ENCODE data around the gene UBASH3A.

The UBASH3A gene

GRCh38 chr21:42413093-42413492 is 9.4 kb downstream of the UBASH3A start:
- DNase-seq: no peak

DNA sequence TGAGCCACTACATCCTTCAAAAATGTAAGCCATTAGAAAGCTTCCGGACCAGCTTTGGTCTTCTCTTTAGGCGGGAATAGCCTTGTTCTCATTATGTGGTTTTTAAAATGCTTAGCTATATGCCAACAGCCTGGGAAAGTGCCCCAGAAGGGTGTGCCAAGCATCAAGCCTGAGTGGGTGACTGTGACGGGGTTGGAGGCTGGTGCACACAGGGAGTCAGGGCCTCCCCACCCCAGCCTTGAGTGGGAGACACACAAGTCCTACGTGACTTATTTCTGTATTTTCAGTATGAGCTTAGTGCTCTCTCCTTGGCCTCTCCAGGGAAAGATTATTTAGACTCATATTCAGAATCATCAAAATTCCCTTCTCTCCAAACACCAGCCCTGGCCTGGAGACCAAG is 9.8 kb downstream of the UBASH3A start:
- DNase-seq: no peak

GRCh38 chr21:42414066-42414465 is 10.4 kb downstream of the UBASH3A start:
- DNase-seq: no peak

GRCh38 chr21:42414553-42414927 is 10.8 kb downstream of the UBASH3A start:
- DNase-seq: no peak

DNA sequence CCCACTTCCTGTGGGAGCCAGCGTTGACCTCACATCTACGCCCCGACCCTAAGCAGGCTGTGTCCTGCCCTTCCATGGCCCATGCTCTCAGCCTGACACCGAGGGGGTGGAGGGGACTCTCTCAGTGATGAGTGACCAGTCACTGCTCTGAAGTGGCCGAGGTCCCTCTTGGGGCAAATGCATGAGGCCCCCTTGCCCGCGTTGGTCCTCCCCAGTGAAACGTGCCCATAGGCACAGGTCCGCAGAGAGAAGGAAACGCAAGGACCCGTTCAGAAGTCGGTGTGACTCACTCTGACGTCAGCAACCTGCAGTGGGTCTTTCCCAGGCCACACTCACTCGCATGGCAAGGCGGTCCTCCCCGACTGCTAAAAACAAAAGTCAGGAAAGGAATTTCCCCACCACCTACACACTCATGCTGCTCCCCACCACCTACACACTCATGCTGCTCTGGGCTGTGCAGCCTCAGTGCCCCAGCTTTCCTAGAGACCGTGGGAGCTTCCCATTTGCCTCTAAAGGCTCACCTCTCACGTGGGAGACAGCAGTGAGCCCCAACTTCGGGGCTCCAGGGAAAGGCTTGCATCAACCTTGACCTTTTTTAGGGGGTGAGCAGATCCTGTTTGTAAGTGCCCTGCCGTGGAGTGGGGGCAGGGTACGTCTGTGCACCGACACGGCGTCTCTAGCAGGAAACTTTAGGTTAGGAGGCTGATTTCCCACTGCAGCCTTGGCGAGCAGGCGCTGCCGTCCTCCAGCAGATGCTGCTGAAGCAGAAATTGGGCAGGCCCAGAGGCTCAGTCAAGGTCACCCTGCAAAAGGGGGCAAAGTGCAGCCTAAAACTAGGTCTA is 11.4 kb downstream of the UBASH3A start:
- no peak for DNase-seq

GRCh38 chr21:42417533-42417932 is 13.8 kb downstream of the UBASH3A start:
- no peak for DNase-seq

GRCh38 chr21:42418886-42419285 is 15.2 kb downstream of the UBASH3A start:
- no peak for DNase-seq

- DNase-seq: no peak
Observed at GRCh38 chr21:42419845-42420244, 16.1 kb downstream of the UBASH3A start.

DNA sequence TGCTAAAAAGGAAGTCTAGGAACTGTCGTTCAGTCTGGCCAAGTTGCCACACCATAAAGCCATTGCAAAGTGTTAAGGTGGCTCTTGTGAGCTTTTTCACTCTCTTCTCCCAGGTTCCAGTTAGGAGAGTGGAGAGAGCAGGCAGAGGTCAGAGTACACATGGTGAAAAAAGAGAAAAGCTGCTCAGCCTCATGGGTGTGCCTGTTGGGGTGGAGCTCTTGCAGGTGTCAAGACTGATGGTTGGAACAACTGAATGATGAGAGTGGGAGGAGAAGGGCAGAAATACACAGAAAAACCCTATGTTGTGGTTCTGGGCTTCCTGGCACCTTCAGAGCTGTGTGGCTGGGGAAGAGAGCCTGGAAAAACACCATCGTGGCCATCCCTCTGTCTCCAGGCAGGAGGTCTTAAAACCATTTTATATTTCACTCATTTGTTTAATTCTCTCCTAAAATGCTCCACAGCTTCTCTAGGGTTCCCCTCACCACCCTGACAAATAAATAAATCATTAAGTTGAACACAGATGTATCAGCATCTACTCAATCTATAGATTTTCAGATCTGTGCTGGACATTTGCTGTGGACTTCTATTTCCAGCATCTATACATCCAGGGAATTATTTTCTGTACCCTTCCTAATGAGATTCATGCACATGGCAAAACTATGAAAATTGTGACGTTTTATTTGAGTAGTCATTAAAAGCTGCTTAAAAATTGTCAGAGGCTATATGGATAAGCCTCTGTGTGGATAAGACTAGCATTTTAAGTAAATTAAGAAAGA is 17.5 kb downstream of the UBASH3A start:
- DNase-seq: no peak

DNA sequence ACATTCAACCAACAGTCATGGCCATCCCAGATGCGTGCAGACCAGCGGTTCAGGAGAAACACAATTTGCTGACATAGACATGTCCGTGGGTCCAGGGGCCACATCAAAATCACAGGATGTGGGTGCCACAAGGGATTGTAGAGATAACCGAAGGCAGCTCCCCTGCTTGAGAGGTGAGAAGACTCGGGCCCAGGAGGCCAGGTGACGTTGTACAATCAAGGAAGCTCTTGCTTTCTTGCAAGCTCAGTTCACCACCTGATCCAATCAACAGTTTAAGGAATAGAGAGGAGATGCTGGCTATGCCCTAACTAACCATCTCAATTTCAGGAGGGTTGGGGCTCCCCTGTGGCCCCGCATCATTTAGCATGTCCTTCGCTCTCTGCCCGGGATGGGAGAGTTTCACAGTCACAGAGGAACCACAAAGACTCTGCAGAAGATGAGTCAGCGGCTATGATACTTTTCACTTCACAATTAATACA is 19.5 kb downstream of the UBASH3A start:
- no peak for DNase-seq

- DNase-seq: no peak
Observed at GRCh38 chr21:42423685-42424084, 20.0 kb downstream of the UBASH3A start.

DNA sequence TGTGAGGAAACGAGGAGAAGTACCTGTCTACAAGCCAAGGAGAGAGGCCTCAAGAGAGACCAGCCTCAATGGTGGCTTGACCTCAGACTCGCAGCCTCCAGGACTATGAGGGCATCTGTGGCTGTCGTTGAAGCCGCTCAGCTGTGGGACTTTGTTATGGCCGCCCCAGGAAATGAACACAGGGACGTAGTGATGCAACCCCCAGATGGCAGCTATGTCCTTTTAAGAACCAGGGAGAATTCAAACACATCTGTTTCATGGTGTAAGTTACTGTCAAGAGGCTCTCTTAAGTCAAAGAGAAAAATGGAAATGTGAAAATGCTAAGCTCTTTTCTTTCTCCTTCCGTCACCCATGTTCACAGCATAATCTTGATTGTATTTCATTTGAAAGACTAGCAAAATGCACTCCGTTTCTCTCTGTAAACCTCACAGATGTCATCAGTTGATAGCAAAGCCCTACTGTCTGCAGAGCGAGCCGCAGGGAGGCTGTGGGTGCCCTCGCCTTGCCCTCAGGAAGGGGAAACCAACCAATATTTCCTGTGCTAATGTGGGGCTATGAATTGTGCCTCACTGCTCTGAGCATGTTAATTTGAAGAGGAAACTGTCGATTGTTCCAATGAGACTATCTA is 21.3 kb downstream of the UBASH3A start:
- DNase-seq: no peak

GRCh38 chr21:42425591-42425990 is 21.9 kb downstream of the UBASH3A start:
- DNase-seq: no peak

- no peak for DNase-seq
Observed at GRCh38 chr21:42426424-42426823, 22.7 kb downstream of the UBASH3A start.

- DNase-seq: no peak
Observed at GRCh38 chr21:42426876-42427480, 23.3 kb downstream of the UBASH3A start.

GRCh38 chr21:42427809-42428419 is 24.2 kb downstream of the UBASH3A start:
- DNase-seq: no peak

DNA sequence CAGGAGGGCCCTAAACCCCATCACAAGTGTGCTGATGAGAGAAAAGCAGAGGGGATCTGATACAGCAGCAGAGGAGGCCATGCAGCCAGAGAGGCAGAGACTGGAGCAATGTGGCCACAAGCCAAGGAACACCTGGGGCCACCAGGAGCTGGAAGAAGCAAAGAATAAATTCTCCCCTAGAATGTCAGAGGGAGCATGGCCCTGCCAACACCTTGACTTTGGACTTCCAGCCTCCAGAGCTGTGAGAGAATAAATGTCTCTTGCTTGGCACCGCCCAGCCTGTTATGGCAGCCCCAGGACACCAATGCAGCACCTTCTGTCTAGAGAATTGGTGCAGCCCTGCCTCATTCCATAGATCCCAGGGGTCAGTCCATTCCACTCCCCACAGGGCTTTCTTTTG is 25.3 kb downstream of the UBASH3A start:
- DNase-seq: no peak

DNA sequence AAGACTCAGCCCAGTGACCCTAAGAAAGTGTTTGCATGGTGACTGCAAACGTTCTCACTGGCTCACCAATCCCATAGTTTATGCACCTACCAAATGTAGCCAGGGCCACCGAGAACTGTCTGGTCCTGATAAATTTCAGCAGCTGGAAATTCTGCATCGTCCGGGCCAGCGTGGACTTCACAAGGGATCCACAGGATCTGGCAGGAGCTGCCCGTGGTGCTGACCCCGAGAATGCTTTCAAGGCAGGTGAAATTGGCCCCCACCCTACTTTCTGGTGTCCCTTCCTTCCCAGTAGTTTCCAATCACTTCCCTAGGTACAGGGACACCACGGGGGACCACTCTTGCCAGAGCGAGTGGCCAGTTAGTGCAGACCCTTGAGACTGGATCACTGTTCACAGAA is 26.2 kb downstream of the UBASH3A start:
- DNase-seq: no peak

DNA sequence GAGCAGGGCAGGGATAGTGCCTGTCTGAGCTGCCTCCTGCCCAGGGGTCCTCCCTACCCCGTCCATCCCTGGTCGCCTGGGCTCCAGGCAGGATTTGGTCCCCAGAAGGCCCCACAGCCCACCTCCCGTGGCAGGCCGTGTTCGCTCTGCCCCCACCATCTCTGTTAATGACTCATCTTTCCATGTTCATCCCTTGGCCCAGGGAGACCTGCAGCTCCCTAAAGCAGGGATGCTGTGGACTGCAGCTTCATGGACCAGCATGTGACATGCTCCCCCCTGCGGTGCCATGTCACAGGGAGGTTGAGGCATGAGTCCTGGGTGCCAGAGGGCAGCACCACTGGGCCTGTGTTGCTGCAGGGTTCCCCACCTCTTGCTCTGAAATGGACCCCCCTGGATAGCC is 26.8 kb downstream of the UBASH3A start:
- DNase-seq: no peak

DNA sequence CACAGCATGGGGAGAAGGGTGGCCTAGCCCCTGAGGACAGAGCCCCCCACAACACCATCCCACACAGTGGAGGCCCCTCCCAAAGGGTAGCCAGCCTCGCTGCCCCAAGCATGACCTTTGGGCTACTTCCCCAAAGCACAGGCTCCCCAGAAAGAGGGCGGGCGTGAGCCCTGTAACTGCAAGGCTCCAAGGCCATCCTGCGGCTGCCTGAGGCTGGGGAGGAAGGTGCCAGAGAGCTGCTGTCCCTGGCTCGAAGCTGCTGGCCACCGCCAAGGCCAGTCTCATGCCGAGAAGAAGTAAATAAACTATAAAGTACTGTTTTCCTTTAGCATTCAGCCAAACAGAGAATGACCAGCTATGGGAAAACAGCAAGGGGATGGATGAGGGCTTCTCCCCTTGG is 27.5 kb downstream of the UBASH3A start:
- no peak for DNase-seq

- no peak for DNase-seq
Observed at GRCh38 chr21:42432695-42433094, 29.0 kb downstream of the UBASH3A start.

- no peak for DNase-seq
Observed at GRCh38 chr21:42433946-42434551, 30.3 kb downstream of the UBASH3A start.

Data from NCI-H1105 treated with DMSO at 0.1 percent for 48 hours (cell line).